Ishikawa (cell line): ENCODE measurements around the gene BCO2.

Source experiments
- EGR1 ChIP-seq: IDR thresholded peaks from 2 replicates; pipeline ENCODE4 v1.6.1; 2012
- EP300 ChIP-seq: IDR thresholded peaks from 2 replicates; pipeline ENCODE4 v1.6.1; 2012; ENCODE audit warnings: borderline replicate concordance
- TF ChIP-seq, protein P1 (sequence below): IDR thresholded peaks from 2 replicates; pipeline ENCODE4 v1.6.1; 2012; ENCODE audit warnings: low read depth, mild to moderate bottlenecking
- TF ChIP-seq, protein P2 (sequence below): IDR thresholded peaks from 2 replicates; pipeline ENCODE4 v1.6.1; 2012

DNA sequence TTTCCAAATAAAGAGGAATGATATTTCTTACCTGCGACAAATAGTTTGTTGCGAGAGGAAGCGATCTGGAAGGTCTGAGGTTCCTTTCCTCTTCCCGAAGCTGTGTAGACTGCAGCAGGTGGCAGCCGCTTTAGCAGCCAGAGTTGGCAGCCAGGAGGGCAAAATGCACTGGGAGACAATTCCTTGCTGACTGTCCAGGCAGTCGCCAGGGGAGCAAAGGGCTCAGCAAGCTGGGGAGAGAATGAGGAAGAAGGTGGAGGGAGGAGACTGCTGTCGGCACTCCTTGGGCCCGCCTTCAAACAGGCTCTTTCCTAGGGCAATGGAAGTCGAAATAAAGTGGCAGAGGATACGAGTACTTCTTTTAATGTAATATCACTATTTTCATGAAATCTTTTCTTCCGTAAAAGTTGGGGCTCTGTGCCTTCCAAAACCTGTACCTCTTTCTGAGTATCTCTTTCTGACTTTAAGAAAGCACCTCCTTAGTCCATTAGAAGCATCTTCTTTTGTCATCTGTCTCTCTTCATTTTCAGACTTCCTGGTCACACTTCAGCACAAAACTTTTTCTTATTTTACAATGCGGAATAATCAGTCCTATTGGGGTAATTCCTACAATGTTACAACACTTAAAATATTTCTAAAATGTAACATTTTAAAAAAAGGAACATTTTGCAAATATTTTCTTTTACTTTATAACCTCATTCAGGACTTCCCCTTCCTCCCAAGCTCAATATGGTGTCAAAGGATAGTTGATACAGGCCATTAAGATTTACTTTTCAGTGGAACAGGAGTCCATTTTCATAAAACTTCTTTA, 11.2 kb upstream of the BCO2 start, which contains the start of gene IL18:
- TF ChIP-seq, protein P1, sequence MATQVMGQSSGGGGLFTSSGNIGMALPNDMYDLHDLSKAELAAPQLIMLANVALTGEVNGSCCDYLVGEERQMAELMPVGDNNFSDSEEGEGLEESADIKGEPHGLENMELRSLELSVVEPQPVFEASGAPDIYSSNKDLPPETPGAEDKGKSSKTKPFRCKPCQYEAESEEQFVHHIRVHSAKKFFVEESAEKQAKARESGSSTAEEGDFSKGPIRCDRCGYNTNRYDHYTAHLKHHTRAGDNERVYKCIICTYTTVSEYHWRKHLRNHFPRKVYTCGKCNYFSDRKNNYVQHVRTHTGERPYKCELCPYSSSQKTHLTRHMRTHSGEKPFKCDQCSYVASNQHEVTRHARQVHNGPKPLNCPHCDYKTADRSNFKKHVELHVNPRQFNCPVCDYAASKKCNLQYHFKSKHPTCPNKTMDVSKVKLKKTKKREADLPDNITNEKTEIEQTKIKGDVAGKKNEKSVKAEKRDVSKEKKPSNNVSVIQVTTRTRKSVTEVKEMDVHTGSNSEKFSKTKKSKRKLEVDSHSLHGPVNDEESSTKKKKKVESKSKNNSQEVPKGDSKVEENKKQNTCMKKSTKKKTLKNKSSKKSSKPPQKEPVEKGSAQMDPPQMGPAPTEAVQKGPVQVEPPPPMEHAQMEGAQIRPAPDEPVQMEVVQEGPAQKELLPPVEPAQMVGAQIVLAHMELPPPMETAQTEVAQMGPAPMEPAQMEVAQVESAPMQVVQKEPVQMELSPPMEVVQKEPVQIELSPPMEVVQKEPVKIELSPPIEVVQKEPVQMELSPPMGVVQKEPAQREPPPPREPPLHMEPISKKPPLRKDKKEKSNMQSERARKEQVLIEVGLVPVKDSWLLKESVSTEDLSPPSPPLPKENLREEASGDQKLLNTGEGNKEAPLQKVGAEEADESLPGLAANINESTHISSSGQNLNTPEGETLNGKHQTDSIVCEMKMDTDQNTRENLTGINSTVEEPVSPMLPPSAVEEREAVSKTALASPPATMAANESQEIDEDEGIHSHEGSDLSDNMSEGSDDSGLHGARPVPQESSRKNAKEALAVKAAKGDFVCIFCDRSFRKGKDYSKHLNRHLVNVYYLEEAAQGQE: no peak
- TF ChIP-seq, protein P2, sequence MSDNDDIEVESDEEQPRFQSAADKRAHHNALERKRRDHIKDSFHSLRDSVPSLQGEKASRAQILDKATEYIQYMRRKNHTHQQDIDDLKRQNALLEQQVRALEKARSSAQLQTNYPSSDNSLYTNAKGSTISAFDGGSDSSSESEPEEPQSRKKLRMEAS: no peak
- TF ChIP-seq EGR1: no peak
- no peak for TF ChIP-seq EP300
